ENCODE data around the gene ZNF205.
A peak's percentile ranks its signal among the peaks of the same experiment; 100 is the strongest.
"Not testable (repeated sequence)": the region's sequence is repeated elsewhere in the genome, so short reads cannot be mapped to it uniquely, and the experiment has no call there.

Gene ZNF205

GRCh38 chr16:3150346-3151218 lies 38.2 kb downstream of the ZNF205 start:
- peak; percentile 99 for DNase-seq

GRCh38 chr16:3152027-3152276 lies 39.6 kb downstream of the ZNF205 start:
- DNase-seq = peak in 1 of 2 donors; percentile 31

GRCh38 chr16:3152277-3152990 lies 40.0 kb downstream of the ZNF205 start:
- DNase-seq = peak; percentile 89 to 95

GRCh38 chr16:3152991-3153368 lies 40.6 kb downstream of the ZNF205 start:
- DNase-seq = no peak

GRCh38 chr16:3155181-3155580 lies 42.8 kb downstream of the ZNF205 start:
- no peak for DNase-seq

- no peak for DNase-seq
Measured at GRCh38 chr16:3155972-3156371, 43.6 kb downstream of the ZNF205 start.

GRCh38 chr16:3157229-3158025 lies 45.0 kb downstream of the ZNF205 start:
- peak; percentile 53 to 78 for DNase-seq

DNA sequence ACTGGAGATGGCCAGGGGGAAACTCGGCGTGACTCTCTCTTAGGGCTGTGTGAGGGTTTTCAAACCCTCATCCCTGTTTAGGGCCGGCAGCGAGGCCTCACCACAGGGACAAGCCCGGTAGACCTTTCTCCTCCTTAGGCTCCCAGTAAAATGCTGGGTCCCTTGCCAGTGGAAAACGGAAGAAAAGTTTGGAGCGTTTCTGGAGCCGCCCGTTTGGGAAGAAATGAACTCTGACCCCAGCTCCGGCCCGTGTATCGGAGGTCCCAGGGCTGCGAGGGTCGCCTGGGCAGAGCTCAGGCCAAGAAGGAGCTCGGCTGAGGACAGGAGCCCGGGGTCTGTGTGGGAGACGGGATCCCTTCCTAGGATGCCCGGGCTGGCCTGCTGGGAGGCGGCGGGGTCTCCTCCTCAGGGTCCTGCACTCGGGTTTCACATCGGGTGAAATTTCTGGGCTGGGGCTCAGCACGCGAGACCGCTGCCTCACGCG lies 45.7 kb downstream of the ZNF205 start:
- no peak for DNase-seq

DNA sequence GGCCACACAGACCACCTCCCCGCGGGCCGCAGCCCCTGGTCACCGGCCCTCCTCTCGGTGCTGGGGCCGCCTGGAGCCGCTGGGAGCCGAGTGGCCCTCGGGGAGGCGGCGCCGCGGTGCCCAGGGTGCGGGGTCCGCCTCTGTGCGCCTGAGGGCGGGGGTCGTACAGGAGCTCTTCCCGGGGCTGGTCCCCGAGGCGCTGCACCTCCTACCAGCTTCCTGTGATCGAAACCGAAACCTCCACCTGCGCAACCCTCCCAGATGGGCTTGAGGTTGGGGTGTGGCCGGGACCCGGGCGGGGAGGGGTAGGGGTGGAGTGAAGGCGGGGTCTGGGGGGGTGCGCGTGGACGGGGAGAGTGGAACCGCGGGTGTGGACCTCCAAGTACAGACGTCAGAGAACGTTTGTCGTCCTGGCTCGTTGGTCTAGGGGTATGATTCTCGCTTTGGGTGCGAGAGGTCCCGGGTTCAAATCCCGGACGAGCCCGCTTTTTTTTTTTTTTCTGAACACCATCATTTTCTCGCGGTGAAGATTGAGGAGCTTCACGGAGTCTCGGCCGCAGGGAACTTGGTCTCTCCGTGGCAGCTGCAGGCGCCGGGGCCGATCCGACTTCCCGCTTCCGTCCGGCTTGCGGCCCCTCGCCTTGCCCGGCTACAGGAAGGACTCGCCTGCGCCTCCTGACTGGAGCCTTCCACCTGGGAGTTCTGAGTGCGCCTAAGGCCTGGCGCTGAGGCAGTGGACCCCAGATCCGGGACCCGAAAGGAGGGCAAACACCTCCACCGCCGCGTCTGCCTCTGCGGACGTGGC lies 46.3 kb downstream of the ZNF205 start:
- DNase-seq = peak; percentile 84 to 85

DNA sequence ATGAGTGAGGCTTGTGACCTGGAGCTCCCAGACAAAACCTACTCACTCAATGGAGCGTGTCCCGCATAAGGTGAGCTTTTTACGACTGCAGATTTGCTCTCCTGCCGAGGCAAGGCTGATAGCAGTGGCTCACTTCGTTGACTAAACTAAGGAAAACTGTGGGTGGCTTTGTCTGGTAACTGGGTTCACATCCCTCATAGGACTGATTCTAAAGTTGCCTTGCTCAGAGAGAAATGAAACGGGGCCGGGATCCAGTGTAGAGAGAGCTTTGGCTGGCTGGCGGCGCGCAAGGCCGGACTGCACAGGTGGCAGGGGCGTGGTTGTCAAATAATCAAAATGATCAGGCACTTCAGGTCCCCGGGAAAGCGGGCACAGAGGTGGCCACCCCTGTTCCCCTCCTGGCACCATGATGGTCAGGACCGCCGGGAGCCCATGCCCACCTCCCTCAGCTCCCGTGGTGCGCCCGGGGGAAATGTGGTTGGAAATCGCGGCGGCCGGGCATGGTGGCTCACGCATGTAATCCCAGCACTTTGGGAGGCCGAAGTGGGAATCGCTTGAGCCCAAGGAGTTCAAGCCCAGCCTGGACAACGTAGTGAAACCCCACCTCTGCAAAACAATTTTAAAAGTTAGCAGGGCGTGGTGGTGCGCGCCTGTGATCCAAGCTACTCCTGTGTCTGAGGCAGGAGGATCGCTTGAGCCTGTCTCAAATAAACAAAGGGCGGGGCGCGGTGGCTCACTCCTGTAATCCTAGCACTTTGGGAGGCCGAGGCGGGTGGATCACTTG lies 49.0 kb downstream of the ZNF205 start:
- no peak for DNase-seq

GRCh38 chr16:3164121-3164991 lies 52.0 kb downstream of the ZNF205 start:
- DNase-seq = no peak

- no peak for DNase-seq
Measured at GRCh38 chr16:3165111-3165822, 52.9 kb downstream of the ZNF205 start.

DNA sequence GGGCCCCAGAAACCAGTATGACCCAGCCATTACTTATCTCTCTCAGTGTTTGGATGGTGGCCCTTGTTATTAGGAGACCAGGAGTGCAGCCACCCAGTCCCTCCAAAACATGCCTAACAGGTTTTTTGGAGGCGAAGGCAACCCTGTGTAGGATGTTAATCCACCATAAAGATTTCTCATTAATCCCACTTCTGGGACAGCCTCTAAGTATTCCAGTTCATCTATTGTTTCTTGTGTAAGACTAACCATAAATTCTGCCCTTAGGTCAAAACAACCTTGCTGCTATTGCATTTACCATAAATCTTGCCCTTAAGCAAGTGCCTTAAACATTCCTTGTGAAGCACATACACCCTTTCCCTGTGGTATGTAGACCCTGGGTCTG lies 54.1 kb downstream of the ZNF205 start:
- no peak for DNase-seq

- not testable (repeated sequence) for DNase-seq
Measured at GRCh38 chr16:3168729-3169128, 56.3 kb downstream of the ZNF205 start.
